Cardiac muscle cell (in vitro differentiated cells and primary cell): ENCODE data around the gene CCDC136. TPM values are rescaled to one million over a fixed set of nuclear protein-coding genes. Genes with fewer than 3 reads are reported as not detected.

Experiments used
- DNase-seq, 2 donors: peaks; one replicate each; pipeline versions ENCODE4 v3.0.0 to v3.0.0-alpha.2; 2010 to 2017; ENCODE audit warnings: low read depth in 1 of 2, low spot score in 1 of 2
- H3K27ac ChIP-seq: fragments of 200-600 bp; sonication (generic); 2 replicates; pipeline ENCODE4 v1.5.1; 2016
- H3K27me3 ChIP-seq: fragments of 200-600 bp; sonication (generic); 2 replicates; pipeline ENCODE4 v1.6.0; 2016; ENCODE audit warnings: control low read depth
- H3K36me3 ChIP-seq: fragments of 200-600 bp; sonication (generic); 2 replicates; pipeline ENCODE4 v1.5.1; 2016; ENCODE audit warnings: control low read depth
- H3K4me1 ChIP-seq: fragments of 200-600 bp; sonication (generic); 2 replicates; pipeline ENCODE4 v1.8.1; 2017; ENCODE audit warnings: low read depth, mild to moderate bottlenecking, mixed run types
- H3K4me3 ChIP-seq: fragments of 200-600 bp; sonication (generic); 2 replicates; pipeline ENCODE4 v1.5.1; 2016; ENCODE audit warnings: mild to moderate bottlenecking
- H3K9me3 ChIP-seq: fragments of 200-600 bp; sonication (generic); 2 replicates; pipeline ENCODE4 v1.5.1; 2017; ENCODE audit warnings: low read depth, mild to moderate bottlenecking, control low read depth
- CTCF ChIP-seq: IDR thresholded peaks from 2 replicates; pipeline ENCODE4 v1.5.1; 2012; ENCODE audit warnings: low read depth, mild to moderate bottlenecking, low read length
- polyA plus RNA-seq: library from polyadenylated mRNA; unstranded; fragments of >200 nt; fragmentation: Nextera tagmentation; extraction: Ambion mirVana; gene quantifications from 2 replicates; pipeline ENCODE4 v1.2.1, GENCODE V29; 2016
- total RNA-seq: library from RNA; depleted of rRNA; stranded (reverse); fragments of >200 nt; gene quantifications from 2 replicates; pipeline ENCODE4 v1.2.3, GENCODE V29; 2016

Gene CCDC136
- total and polyA plus RNA-seq, 2 experiments from 2014 or later, result 10.7 to 26.4 TPM

DNA sequence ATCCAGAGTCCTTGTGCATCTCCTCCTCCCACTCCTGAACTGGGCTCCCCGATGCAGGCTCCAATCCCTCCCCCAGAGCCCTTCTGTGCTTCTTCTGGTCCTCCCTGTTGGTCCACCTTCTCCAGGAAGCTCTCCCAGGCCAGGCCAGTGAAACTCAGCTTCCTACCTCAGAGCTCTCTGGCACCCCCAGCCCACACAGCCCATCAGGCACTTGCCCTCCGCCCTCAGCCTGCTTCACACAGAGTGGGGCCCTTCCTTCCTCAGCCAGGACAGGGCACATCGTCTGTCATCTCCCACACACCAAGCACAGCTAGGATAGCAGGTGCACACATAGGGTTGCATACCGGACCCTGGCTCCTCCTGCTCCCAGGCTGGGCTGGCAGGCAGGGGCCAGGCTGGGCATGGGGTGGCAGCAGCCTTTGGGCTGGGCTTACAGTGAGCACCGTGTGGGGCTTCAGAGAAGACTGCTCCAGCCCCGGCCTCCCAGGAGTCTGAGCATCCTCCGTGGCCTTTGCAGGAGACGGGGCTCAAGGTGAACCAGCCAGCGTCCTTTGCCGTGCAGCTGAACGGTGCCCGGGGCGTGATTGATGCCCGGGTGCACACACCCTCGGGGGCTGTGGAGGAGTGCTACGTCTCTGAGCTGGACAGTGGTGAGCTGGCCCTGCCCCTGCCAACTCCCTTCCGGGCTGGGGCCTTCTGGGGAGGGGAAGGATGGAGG lies 64.4 kb downstream of the CCDC136 start:
- Histone ChIP-seq H3K27ac (no peak overlapping the region), H3K36me3 (peaks cover 67% of the 10 kb centered on the region), H3K9me3 (no peaks in the 10 kb centered on the region), H3K4me3 (no peak overlapping the region), H3K4me1 (no peaks in the 10 kb centered on the region), H3K27me3 (no peaks in the 10 kb centered on the region)
- TF ChIP-seq CTCF, result no peak
- no peak for DNase-seq

DNA sequence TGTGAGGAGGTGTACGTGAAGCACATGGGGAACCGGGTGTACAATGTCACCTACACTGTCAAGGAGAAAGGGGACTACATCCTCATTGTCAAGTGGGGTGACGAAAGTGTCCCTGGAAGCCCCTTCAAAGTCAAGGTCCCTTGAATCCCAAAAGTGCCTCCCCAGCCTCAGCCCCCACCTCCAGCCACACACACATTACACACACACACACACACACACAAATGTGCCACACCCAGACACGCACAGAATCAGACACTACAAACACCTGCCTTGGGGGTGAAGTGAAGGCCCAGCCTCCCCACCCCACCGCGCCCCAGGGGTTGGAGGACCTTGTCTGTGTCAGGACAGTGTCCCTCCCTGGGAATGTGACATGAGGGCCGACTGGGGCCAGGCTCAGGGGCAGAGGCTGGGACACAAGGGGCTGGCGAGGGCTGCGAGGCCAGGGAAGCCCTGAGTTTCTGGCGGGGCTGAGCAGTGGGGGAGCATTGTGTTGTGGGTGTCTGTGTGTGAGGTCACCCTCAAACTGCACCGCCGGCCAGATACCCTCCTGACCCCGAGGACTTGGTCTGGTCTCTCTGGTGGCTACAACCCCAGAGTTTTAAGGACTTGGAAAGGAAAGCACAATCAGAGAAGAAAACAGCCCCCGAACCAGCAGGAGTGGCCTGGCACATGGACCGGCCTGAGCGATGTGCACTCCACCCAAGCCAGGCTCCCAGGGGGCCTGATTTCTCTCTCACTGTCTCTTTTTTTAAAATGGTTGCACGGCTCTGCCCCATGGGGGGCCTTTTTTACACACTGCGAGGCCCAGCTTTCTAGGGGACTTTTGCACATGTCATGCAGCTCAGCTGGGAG lies 66.8 kb downstream of the CCDC136 start:
- H3K27me3 ChIP-seq, result no peaks in the 10 kb centered on the region
- TF ChIP-seq CTCF, result no peak
- H3K9me3 ChIP-seq, result no peaks in the 10 kb centered on the region
- peaks cover 43% of the 10 kb centered on the region for H3K36me3 ChIP-seq
- peak overlapping the region; percentile 79 for H3K27ac ChIP-seq
- H3K4me1 ChIP-seq, result peaks cover 2% of the 10 kb centered on the region
- H3K4me3 ChIP-seq, result no peak overlapping the region
- DNase-seq, result no peak

DNA sequence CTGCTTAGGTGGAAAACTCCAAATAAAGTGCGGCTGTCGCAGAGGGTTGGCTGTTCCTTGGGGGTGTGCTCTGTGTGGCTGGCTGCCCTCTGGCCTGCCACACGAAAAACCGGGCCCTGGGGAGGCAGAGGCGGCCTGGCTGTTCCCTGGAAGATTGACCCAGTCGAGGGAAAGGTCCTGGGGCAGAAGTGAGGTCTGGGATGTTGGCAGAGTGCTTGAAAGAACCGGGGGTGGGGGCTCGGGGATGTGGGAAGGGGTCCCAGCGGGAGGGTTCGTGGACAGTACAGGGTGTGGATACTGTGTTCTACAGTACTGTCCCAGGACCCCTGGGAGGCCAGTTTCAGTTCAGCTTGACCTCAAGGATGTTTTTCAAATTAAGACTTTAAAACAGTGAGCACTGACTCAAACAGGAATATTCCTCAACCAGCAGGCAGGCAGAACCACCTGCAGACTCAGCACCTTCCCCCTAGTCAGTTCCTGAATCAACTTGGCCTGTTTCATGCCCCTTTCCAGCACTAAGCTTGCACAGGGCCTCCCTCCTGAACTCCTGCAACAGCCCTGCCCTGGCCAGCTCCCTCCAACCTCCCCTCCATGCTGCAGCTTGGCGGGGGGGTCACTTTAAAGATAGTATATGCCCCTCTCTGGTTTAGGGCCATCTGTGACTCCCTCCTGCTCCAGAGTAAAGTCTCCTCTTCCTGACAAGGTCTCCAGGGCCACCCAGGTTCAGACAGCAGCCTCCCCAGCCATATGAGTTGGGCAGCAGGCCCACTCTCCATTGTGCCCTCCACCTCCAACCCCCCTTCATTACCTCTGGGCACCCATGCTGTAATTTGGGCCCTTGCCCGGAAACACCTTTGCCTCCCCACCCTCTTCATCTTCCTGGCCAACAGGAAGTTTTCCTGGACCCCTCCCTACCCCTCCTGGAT lies 67.7 kb downstream of the CCDC136 start:
- peaks cover 4% of the 10 kb centered on the region for H3K4me1 ChIP-seq
- peaks cover 34% of the 10 kb centered on the region for H3K36me3 ChIP-seq
- DNase-seq, result no peak

DNA sequence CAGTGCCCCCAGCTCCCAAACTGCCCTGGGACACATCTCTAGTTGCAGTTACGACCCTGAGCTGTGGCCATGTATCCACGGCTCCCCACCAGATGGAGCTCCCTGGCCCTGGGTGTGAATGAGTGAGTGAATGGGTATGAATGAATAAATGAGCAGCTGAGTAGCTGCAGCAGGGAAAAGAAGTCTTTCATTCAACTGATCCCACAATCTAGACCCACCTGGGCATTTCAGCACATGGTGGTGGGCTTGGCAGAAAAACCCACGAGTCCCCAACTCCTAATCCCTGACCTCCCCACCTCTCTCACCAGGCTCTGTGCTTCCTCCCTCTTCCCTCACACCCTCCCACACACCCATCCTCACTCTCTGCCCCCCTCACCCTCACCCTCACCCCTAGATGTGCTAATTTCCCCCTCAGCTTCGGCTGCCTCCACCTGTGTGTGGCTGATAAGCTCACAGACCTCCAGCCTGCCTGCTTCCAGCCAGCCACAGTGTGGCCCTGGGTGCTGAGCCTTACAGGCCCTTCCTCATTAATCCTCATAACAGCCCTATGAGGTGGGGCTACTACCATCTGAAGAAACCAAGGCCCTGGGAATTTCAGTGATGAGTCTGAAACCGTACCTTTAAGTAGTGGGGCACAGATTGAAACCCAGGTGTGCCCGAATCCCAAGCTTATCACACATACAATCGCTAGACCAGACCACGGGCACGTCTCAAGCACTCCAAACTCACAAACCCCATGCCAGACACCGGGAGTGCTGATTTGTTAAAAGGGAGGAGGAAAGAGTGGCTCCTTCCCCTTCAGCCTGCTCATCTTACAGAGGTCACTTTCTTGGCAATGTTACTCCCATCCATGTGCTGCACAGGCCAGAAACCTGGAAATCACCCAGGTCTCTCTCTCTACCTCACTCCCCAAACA lies 68.6 kb downstream of the CCDC136 start:
- peaks cover 4% of the 10 kb centered on the region for H3K4me1 ChIP-seq
- H3K27me3 ChIP-seq, result no peaks in the 10 kb centered on the region
- DNase-seq, result peak in 1 of 2 donors; percentile 63
- H3K4me3 ChIP-seq, result no peak overlapping the region
- no peaks in the 10 kb centered on the region for H3K9me3 ChIP-seq
- peak overlapping the region; percentile 79 for H3K27ac ChIP-seq
- peaks cover 25% of the 10 kb centered on the region for H3K36me3 ChIP-seq
- TF ChIP-seq CTCF, result peak; percentile 13

More for the DNA sequence above, 67.7 kb downstream of the CCDC136 start:
- no peak overlapping the region for H3K4me3 ChIP-seq
- no peak for TF ChIP-seq CTCF
- H3K9me3 ChIP-seq, result no peaks in the 10 kb centered on the region
- H3K27me3 ChIP-seq, result no peaks in the 10 kb centered on the region
- peak overlapping the region; percentile 79 for H3K27ac ChIP-seq
